Smooth muscle cell (in vitro differentiated cells): ENCODE measurements around the gene POC5. TPM values are rescaled to one million over a fixed set of nuclear protein-coding genes. Genes with fewer than 3 reads are reported as not detected.

Experiments used
- DNase-seq: peaks from one replicate; lab custom pipeline; 2025; ENCODE audit not compliant: unreplicated experiment; lab: John Stamatoyannopoulos, UW
- H2AFZ ChIP-seq: fragments of 200-600 bp; sonication (generic); 2 replicates; pipeline ENCODE4 v1.6.0; 2016; ENCODE audit warnings: antibody characterized with exemption, low read depth, mild to moderate bottlenecking
- H3F3A ChIP-seq: fragments of 200-600 bp; sonication (generic); 2 replicates; pipeline ENCODE4 v1.6.0; 2017; ENCODE audit warnings: antibody characterized with exemption, low read depth
- H3K27ac ChIP-seq: fragments of 200-600 bp; sonication (generic); 2 replicates; pipeline ENCODE4 v1.5.1; 2016; ENCODE audit warnings: low read depth, mild to moderate bottlenecking
- H3K27me3 ChIP-seq: fragments of 200-600 bp; sonication (generic); 2 replicates; pipeline ENCODE4 v1.6.1; 2016; ENCODE audit warnings: low read depth, mild to moderate bottlenecking
- H3K36me3 ChIP-seq: fragments of 200-600 bp; sonication (generic); 2 replicates; pipeline ENCODE4 v1.5.1; 2016; ENCODE audit warnings: low read depth
- H3K4me1 ChIP-seq: fragments of 200-600 bp; sonication (generic); 2 replicates; pipeline ENCODE4 v1.5.1; 2016; ENCODE audit warnings: low read depth
- H3K4me2 ChIP-seq: fragments of 200-600 bp; sonication (generic); 2 replicates; pipeline ENCODE4 v1.6.0; 2016; ENCODE audit warnings: mild to moderate bottlenecking
- H3K4me3 ChIP-seq: fragments of 200-600 bp; sonication (generic); 2 replicates; pipeline ENCODE4 v1.5.1; 2016; ENCODE audit warnings: mild to moderate bottlenecking
- H3K79me2 ChIP-seq: fragments of 200-600 bp; sonication (generic); 2 replicates; pipeline ENCODE4 v1.6.0; 2016; ENCODE audit warnings: low read depth, mild to moderate bottlenecking
- H3K9ac ChIP-seq: fragments of 200-600 bp; sonication (generic); 2 replicates; pipeline ENCODE4 v1.6.0; 2016; ENCODE audit warnings: low read depth
- H3K9me3 ChIP-seq: fragments of 200-600 bp; sonication (generic); replicated peaks from 2 replicates; pipeline ENCODE4 v1.5.1; 2016; ENCODE audit warnings: low read depth
- H4K20me1 ChIP-seq: fragments of 200-600 bp; sonication (generic); 2 replicates; pipeline ENCODE4 v1.6.0; 2016; ENCODE audit warnings: low read depth
- CTCF ChIP-seq: fragments of 200-600 bp; sonication (generic); IDR thresholded peaks from 2 replicates; pipeline ENCODE4 v1.5.1; 2017; ENCODE audit warnings: borderline replicate concordance, mild to moderate bottlenecking, antibody characterized with exemption; ENCODE audit not compliant: insufficient read depth, poor library complexity, severe bottlenecking
- WGBS: methylation state at CpG from one replicate; pipeline ENCODE4 v1.1.7; 2016; ENCODE audit warnings: low lambda C conversion rate; 5-methylcytosine and 5-hydroxymethylcytosine counted together
- polyA plus RNA-seq: library from polyadenylated mRNA; unstranded; fragments of >200 nt; fragmentation: Nextera tagmentation; extraction: Ambion mirVana; gene quantifications from 2 replicates; pipeline ENCODE4 v1.2.1, GENCODE V29; 2016
- total RNA-seq: library from RNA; depleted of rRNA; stranded (reverse); fragments of >200 nt; gene quantifications from 2 replicates; pipeline ENCODE4 v1.2.3, GENCODE V29; 2014

The POC5 gene
- total and polyA plus RNA-seq, 2 experiments from 2014 or later, result 4.8 to 15.4 TPM

- H3K27ac ChIP-seq, result no peak overlapping the region
- no peaks in the 10 kb centered on the region for H3K9me3 ChIP-seq
- no peaks in the 10 kb centered on the region for H3K27me3 ChIP-seq
- no peaks in the 10 kb centered on the region for H3K79me2 ChIP-seq
- no peak overlapping the region for H3K9ac ChIP-seq
- H3F3A ChIP-seq, result no peaks in the 10 kb centered on the region
- no peak overlapping the region for H3K4me2 ChIP-seq
- H3K4me1 ChIP-seq, result no peaks in the 10 kb centered on the region
- DNase-seq, result no peak
- no peaks in the 10 kb centered on the region for H4K20me1 ChIP-seq
- H3K4me3 ChIP-seq, result no peak overlapping the region
- TF ChIP-seq CTCF, result no peak
- H2AFZ ChIP-seq, result no peak overlapping the region
- no peaks in the 10 kb centered on the region for H3K36me3 ChIP-seq
These were observed 30.8 kb downstream of the POC5 start for GRCh38 chr5:75686480-75686879.

GRCh38 chr5:75685141-75685540 lies 32.1 kb downstream of the POC5 start:
- H3K36me3 ChIP-seq, result no peaks in the 10 kb centered on the region
- H3K4me2 ChIP-seq, result no peak overlapping the region
- H3K79me2 ChIP-seq, result no peaks in the 10 kb centered on the region
- no peak for TF ChIP-seq CTCF
- no peak overlapping the region for H3K27ac ChIP-seq
- H3K9me3 ChIP-seq, result no peaks in the 10 kb centered on the region
- 98% methylated on average over 11 of the region's 11 CpGs for WGBS
- no peaks in the 10 kb centered on the region for H3K27me3 ChIP-seq
- H4K20me1 ChIP-seq, result no peaks in the 10 kb centered on the region
- H3K4me1 ChIP-seq, result peaks cover 5% of the 10 kb centered on the region
- H3K4me3 ChIP-seq, result no peak overlapping the region
- no peaks in the 10 kb centered on the region for H3F3A ChIP-seq
- H3K9ac ChIP-seq, result no peak overlapping the region
- DNase-seq, result no peak
- no peak overlapping the region for H2AFZ ChIP-seq

- H3K4me3 ChIP-seq, result peak overlapping the region; percentile 33
These were observed 36.0 kb downstream of the POC5 start for GRCh38 chr5:75681125-75681830.

More at GRCh38 chr5:75681125-75681830, 36.0 kb downstream of the POC5 start:
- 37% methylated on average over 2 of the region's 2 CpGs for WGBS
- Histone ChIP-seq H3K27me3 (no peaks in the 10 kb centered on the region), H3K9me3 (no peaks in the 10 kb centered on the region), H4K20me1 (no peaks in the 10 kb centered on the region), H3F3A (no peaks in the 10 kb centered on the region), H3K36me3 (no peaks in the 10 kb centered on the region), H3K4me1 (peaks cover 5% of the 10 kb centered on the region), H3K4me2 (peak overlapping the region; percentile 77), H3K27ac (peak overlapping the region; percentile 30), H2AFZ (no peak overlapping the region), H3K79me2 (no peaks in the 10 kb centered on the region), H3K9ac (no peak overlapping the region)
- peak; percentile 84 for TF ChIP-seq CTCF
- DNase-seq, result no peak
